ENCODE data around the gene RIOX2. TPM values are rescaled to one million over a fixed set of nuclear protein-coding genes. Genes with fewer than 3 reads are reported as not detected.

The RIOX2 gene
- total RNA-seq, 1 donor from 2014 or later = 10.4 TPM

DNA sequence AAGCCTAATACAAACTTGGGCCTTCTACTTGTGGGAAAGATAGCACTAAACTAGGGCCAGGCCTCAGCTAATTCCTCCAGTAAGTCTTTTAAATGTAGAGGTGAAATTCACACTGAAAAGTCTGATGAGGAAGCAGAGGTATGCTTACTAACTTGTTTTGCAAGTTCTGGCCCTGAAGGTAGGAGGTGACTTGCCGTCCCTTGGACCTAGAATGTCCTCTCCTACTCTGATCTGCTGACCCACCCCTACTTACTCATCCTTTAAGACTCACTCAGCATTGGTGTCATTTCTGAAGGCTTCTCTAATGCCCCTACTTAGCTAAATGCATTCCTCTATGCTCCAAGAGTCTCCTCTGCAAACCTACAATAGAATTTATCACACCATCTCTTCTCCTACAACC, 19.4 kb downstream of the RIOX2 start:
- TF ChIP-seq, protein P1, sequence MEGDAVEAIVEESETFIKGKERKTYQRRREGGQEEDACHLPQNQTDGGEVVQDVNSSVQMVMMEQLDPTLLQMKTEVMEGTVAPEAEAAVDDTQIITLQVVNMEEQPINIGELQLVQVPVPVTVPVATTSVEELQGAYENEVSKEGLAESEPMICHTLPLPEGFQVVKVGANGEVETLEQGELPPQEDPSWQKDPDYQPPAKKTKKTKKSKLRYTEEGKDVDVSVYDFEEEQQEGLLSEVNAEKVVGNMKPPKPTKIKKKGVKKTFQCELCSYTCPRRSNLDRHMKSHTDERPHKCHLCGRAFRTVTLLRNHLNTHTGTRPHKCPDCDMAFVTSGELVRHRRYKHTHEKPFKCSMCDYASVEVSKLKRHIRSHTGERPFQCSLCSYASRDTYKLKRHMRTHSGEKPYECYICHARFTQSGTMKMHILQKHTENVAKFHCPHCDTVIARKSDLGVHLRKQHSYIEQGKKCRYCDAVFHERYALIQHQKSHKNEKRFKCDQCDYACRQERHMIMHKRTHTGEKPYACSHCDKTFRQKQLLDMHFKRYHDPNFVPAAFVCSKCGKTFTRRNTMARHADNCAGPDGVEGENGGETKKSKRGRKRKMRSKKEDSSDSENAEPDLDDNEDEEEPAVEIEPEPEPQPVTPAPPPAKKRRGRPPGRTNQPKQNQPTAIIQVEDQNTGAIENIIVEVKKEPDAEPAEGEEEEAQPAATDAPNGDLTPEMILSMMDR (IDR thresholded peaks at IDR 0.05) = no peak
- TF ChIP-seq EZH2 (IDR thresholded peaks at IDR 0.05) = no peak
- TF ChIP-seq EZH2phosphoT487 (IDR thresholded peaks at IDR 0.05) = no peak
- Histone ChIP-seq H3F3A (ENCODE audit: low read depth) (no peaks in the 10 kb centered on the region), H3K27me3 (no peaks in the 10 kb centered on the region), H4K20me1 (ENCODE audit: low read depth) (no peaks in the 10 kb centered on the region), H3K36me3 (no peaks in the 10 kb centered on the region), H3K9ac (no peak overlapping the region), H3K4me2 (no peak overlapping the region), H3K27ac (no peak overlapping the region), H3K4me3 (no peak overlapping the region), H3K9me3 (ENCODE audit: low read depth) (no peaks in the 10 kb centered on the region), H3K79me2 (ENCODE audit: low read depth) (no peaks in the 10 kb centered on the region), H2AFZ (replicated peaks) (no peak overlapping the region), H3K4me1 (no peaks in the 10 kb centered on the region)
- Mint-ChIP-seq H3K27ac (no peak overlapping the region), H3K4me3 (no peak overlapping the region), H3K27me3 (ENCODE audit: insufficient read depth, low read depth) (no peaks in the 10 kb centered on the region), H3K9me3 (no peaks in the 10 kb centered on the region), H3K4me1 (no peaks in the 10 kb centered on the region), H3K36me3 (peaks cover 12% of the 10 kb centered on the region)
- DNase-seq (ENCODE audit: low spot score) = no peak

DNA sequence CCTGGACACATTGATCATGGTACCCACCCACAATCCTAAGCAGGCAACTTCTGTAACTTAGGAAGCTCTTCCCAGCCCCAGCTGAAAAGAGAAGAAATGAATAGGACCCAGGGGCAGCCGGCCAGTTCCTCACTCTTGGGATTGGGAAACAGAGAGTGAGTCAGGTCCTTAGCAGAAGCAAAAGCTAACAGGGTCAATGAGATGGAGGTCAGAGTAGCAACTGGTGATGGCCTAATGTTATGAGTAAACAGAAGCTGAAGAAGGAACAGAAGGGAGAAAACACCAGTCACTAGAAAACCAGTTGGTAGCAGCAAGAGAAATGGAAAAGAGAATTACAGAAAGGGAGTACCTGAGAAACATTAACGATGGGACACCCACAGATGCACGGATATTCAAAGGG, 20.0 kb downstream of the RIOX2 start:
- Histone ChIP-seq H3K4me2 (no peak overlapping the region), H3K4me1 (no peaks in the 10 kb centered on the region), H4K20me1 (ENCODE audit: low read depth) (no peaks in the 10 kb centered on the region), H3F3A (ENCODE audit: low read depth) (no peaks in the 10 kb centered on the region), H3K9me3 (ENCODE audit: low read depth) (no peaks in the 10 kb centered on the region), H3K27ac (no peak overlapping the region), H3K79me2 (ENCODE audit: low read depth) (no peaks in the 10 kb centered on the region), H3K27me3 (no peaks in the 10 kb centered on the region), H3K36me3 (no peaks in the 10 kb centered on the region), H3K9ac (no peak overlapping the region), H2AFZ (replicated peaks) (no peak overlapping the region), H3K4me3 (no peak overlapping the region)
- Mint-ChIP-seq H3K4me3 (no peak overlapping the region), H3K9me3 (no peaks in the 10 kb centered on the region), H3K27me3 (ENCODE audit: insufficient read depth, low read depth) (no peaks in the 10 kb centered on the region), H3K27ac (no peak overlapping the region), H3K4me1 (no peaks in the 10 kb centered on the region), H3K36me3 (peaks cover 12% of the 10 kb centered on the region)
- TF ChIP-seq EZH2phosphoT487 (IDR thresholded peaks at IDR 0.05) = no peak
- TF ChIP-seq, protein P1 (IDR thresholded peaks at IDR 0.05) = no peak
- TF ChIP-seq EZH2 (IDR thresholded peaks at IDR 0.05) = no peak
- no peak for DNase-seq (ENCODE audit: low spot score)

DNA sequence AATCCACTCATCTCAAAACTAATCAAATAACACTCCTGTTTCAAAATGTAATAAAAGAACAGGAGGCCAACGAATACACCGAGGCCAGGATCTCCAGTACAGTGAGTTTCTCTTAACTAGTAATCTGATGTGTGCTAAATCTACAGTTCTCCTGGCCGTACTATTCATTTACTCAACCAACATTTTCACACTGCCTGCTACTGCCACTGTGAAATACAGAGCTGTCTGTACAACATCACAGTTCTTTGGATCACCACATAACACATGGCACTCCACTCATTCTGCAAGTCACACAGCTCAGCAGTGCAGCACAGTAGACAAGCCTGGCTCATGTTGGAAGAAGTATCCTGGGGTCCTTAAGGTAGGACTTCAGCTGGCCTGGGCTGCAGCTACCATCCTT, 21.9 kb downstream of the RIOX2 start:
- peaks cover 19% of the 10 kb centered on the region for H3K36me3 Mint-ChIP-seq
- no peak overlapping the region for H3K4me3 Mint-ChIP-seq
- DNase-seq (ENCODE audit: low spot score) = no peak

More for the DNA sequence above, 21.9 kb downstream of the RIOX2 start:
- Mint-ChIP-seq H3K4me1 (no peaks in the 10 kb centered on the region), H3K9me3 (no peaks in the 10 kb centered on the region), H3K27ac (no peak overlapping the region), H3K27me3 (ENCODE audit: insufficient read depth, low read depth) (no peaks in the 10 kb centered on the region)
- no peaks in the 10 kb centered on the region for H3K4me1 ChIP-seq
- no peaks in the 10 kb centered on the region for H4K20me1 ChIP-seq (ENCODE audit: low read depth)
- no peak overlapping the region for H2AFZ ChIP-seq (replicated peaks)
- H3K4me2 ChIP-seq = no peak overlapping the region
- no peaks in the 10 kb centered on the region for H3K27me3 ChIP-seq
- no peak overlapping the region for H3K27ac ChIP-seq
- no peak overlapping the region for H3K9ac ChIP-seq
- no peaks in the 10 kb centered on the region for H3F3A ChIP-seq (ENCODE audit: low read depth)
- no peaks in the 10 kb centered on the region for H3K79me2 ChIP-seq (ENCODE audit: low read depth)
- TF ChIP-seq EZH2phosphoT487 (IDR thresholded peaks at IDR 0.05) = no peak
- TF ChIP-seq, protein P1 (IDR thresholded peaks at IDR 0.05) = no peak
- no peak overlapping the region for H3K4me3 ChIP-seq
- no peaks in the 10 kb centered on the region for H3K9me3 ChIP-seq (ENCODE audit: low read depth)
- H3K36me3 ChIP-seq = peaks cover 2% of the 10 kb centered on the region
